Measurements from ENCODE around the gene KLHDC7A.

KLHDC7A gene

DNA sequence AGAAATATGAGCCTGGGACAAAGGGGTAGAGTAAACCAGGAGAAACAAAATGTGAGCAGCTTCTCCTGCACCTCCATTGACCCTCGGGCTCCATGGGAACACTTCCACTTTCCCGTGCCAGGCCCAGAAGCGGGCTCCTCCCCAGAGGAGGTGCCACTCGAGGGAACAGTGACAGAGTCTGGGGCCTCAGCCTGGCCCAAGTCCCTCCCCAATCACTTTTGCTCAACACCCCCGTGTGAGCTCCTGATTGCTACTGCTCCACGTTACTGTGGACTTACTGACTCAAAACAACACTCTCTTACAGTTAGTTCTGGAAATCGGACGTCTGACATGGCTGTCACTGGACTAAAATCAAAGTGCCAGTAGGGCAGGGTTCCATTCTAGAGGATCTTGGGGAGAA is 17.7 kb upstream of the KLHDC7A start:
- no peak for DNase-seq (ENCODE audit: insufficient read length, low spot score)
- FAIRE-seq, result no peak
- no peak for TF ChIP-seq POLR2A (IDR thresholded peaks at IDR 0.05; ENCODE audit: low read depth, low read length)

GRCh38 chr1:18463984-18464664 is 16.6 kb upstream of the KLHDC7A start:
- FAIRE-seq (no peak), DNase-seq (ENCODE audit: insufficient read length, low spot score) (no peak)
- no peak for TF ChIP-seq POLR2A (IDR thresholded peaks at IDR 0.05; ENCODE audit: low read depth, low read length)

- FAIRE-seq, result no peak
- DNase-seq (ENCODE audit: insufficient read length, low spot score), result no peak
These were observed 16.1 kb upstream of the KLHDC7A start for GRCh38 chr1:18464665-18465050.

DNA sequence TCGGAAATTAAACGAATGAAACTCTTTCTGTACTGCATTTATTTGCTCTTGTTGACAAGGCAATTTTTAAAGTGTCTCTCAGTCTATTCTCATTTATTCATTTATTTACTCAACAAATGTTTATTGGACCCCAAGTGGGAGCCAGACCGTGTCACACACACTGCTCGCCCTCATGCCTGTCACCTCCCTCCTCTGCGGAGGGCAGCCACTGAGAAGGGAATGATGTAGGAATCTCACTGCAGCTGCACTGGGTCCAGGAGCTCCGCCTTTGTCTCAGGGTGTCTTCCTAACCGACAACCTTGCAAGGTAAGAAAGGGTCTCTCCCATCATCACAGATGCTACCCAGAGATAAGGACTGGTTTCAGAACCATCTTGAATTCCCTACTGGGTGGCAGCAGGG is 14.1 kb upstream of the KLHDC7A start:
- no peak for FAIRE-seq
- DNase-seq (ENCODE audit: insufficient read length, low spot score), result no peak
- no peak for TF ChIP-seq POLR2A (IDR thresholded peaks at IDR 0.05; ENCODE audit: low read depth, low read length)

More at GRCh38 chr1:18464665-18465050, 16.1 kb upstream of the KLHDC7A start:
- no peak for TF ChIP-seq POLR2A (IDR thresholded peaks at IDR 0.05; ENCODE audit: low read depth, low read length)

GRCh38 chr1:18468570-18468969 is 12.2 kb upstream of the KLHDC7A start:
- FAIRE-seq (no peak), DNase-seq (ENCODE audit: insufficient read length, low spot score) (no peak)
- no peak for TF ChIP-seq POLR2A (IDR thresholded peaks at IDR 0.05; ENCODE audit: low read depth, low read length)

GRCh38 chr1:18469514-18469913 is 11.2 kb upstream of the KLHDC7A start:
- FAIRE-seq (no peak), DNase-seq (ENCODE audit: insufficient read length, low spot score) (no peak)
- TF ChIP-seq POLR2A (IDR thresholded peaks at IDR 0.05; ENCODE audit: low read depth, low read length), result no peak

DNA sequence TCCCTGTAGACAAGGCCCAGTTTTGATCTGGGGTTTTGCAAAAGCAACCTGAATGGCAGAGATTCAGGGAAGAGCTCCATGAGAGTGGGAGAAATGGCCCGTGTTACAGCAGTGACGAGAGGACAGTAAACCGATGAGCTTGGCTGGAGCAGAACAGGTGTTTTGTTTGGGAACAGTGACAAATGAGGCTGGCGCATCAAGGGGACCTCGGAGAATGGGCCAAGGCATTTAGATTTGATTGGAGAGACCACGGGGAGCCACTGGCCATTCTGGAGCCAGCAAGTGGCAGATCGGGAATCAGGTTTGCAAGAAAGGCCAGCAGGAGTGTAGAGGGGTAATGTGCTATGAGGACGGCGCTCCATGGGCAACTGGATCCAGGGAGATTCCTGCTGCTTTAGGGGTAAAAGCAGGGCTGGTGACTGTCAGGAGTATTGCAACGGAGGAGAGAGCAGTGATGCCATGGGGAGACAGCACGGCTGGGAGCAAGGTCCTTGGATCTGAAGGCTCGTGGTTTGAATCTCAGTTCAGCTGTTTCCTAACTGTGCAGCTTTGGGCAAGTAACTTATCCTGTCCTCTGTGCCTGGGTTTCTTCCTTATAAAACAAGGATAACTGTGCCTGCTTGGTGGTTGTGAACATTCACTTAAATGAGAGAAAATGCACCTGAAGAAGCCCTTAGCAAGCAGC is 9.9 kb upstream of the KLHDC7A start:
- TF ChIP-seq POLR2A (IDR thresholded peaks at IDR 0.05; ENCODE audit: low read depth, low read length), result no peak
- FAIRE-seq (no peak), DNase-seq (ENCODE audit: insufficient read length, low spot score) (no peak)

- DNase-seq (ENCODE audit: insufficient read length, low spot score) (no peak), FAIRE-seq (no peak)
- TF ChIP-seq POLR2A (IDR thresholded peaks at IDR 0.05; ENCODE audit: low read depth, low read length), result no peak
These were observed 7.4 kb upstream of the KLHDC7A start for GRCh38 chr1:18473195-18473815.

DNA sequence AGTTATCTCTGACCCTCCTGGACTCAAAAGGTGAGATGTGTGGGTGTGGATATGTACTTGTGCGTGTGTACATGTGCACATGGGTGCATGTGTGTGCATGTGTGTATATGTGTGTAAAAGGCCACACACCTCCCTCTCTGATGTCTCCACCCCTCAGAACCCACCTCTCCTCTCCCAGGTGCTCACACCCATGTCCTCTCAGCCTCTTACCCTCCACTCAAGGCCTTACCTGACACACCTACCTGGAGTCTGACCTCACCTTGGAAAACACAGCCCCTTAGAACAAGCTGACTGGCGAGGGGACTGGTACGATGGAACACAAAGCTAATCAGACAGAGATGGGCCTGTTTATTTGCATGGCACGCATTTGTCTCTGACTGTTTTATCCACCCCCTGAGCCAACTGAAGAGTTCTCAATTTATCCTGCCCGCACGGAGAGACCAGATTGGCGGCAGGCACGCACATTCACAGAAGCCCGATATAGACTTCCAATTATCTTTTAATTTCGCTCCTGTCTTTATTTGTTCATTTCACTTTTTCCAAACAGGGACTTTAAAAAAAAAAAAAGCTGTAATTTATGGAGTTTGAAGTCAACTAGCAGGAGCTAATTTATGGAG is 6.1 kb upstream of the KLHDC7A start:
- FAIRE-seq (no peak), DNase-seq (ENCODE audit: insufficient read length, low spot score) (no peak)
- TF ChIP-seq POLR2A (IDR thresholded peaks at IDR 0.05; ENCODE audit: low read depth, low read length), result no peak

DNA sequence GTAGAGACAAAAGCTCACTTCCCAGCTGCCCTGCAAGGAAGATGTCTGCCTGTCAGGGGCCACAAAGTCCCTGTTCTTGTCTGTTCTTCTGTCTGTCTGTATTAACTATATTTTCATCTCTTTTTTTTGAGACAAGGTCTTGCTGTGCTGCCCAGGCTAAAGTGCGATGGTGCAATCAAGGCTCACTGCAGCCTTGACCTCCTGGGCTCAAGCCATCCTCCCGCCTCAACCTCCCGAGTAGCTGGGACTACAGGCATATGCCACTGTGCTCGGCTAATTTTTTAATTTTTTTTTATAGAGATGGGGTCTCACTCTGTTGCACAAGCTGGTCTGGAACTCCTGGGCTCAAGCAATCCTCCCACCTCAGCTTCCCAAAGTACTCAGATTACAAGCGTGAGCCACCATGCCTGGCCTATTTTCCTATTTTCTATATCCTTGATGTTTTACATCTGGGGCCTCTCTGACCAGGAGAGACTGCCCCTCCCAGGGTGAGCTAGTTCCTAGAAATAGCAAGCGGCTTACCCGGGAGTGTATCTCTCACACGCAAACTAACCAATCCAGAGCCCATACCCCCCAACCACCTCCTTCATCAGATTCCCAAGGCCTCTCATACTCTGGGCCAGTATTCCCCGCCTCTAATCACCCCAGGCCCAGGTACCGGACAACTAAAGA is 5.4 kb upstream of the KLHDC7A start:
- DNase-seq (ENCODE audit: insufficient read length, low spot score), result no peak
- FAIRE-seq, result no peak
- no peak for TF ChIP-seq POLR2A (IDR thresholded peaks at IDR 0.05; ENCODE audit: low read depth, low read length)

DNA sequence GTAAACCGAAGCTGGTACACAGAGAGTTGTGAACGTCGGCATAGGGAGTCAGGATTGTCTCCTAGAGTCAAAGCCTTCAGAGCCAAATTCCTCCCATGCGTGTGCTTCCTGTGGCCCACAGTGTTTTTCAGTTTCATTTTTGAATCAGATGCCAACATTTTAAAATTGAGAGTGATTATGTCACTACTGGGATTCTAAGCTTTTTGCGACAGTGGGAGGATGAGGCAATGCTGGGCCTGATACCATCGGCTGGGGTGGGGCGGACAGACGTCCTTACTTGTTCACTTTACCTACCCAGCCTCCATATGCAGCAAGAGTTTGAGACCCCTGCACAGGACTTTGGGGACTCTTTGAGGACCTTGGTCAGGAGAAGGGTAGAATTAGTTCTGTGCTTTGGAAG is 1.3 kb upstream of the KLHDC7A start:
- FAIRE-seq, result no peak
- no peak for TF ChIP-seq POLR2A (IDR thresholded peaks at IDR 0.05; ENCODE audit: low read depth, low read length)
- DNase-seq (ENCODE audit: insufficient read length, low spot score), result no peak

- DNase-seq (ENCODE audit: insufficient read length, low spot score) (no peak), FAIRE-seq (no peak)
- TF ChIP-seq POLR2A (IDR thresholded peaks at IDR 0.05; ENCODE audit: low read depth, low read length), result no peak
These were observed 625 bp downstream of the KLHDC7A start for GRCh38 chr1:18481190-18481920.

- FAIRE-seq, result no peak
- TF ChIP-seq POLR2A (IDR thresholded peaks at IDR 0.05; ENCODE audit: low read depth, low read length), result no peak
- no peak for DNase-seq (ENCODE audit: insufficient read length, low spot score)
These were observed 1.4 kb downstream of the KLHDC7A start for GRCh38 chr1:18481921-18482701.
